HepG2 (cell line): ENCODE data around the gene PMM2.

Experiments used
- ARNTL ChIP-seq: sonication (generic); formaldehyde crosslinking; IDR thresholded peaks from 2 replicates; pipeline ENCODE4 v1.4.0; 2020; ENCODE audit warnings: mild to moderate bottlenecking, missing genetic modification reagents
- HMG20A ChIP-seq: IDR thresholded peaks from 2 replicates; pipeline ENCODE4 v1.6.1; 2016; ENCODE audit warnings: borderline replicate concordance
- MED1 ChIP-seq: sonication (generic); formaldehyde crosslinking; IDR thresholded peaks from 2 replicates; pipeline ENCODE4 v1.4.0; 2020; ENCODE audit warnings: missing genetic modification reagents
- PCBP2 ChIP-seq: fragments of 200-400 bp; formaldehyde crosslinking; optimal IDR thresholded peaks from 2 replicates; pipeline ENCODE3; 2018; ENCODE audit warnings: low read length, low read depth; ENCODE audit not compliant: poor library complexity, severe bottlenecking
- RNF2 ChIP-seq: fragments of 450-650 bp; conservative IDR thresholded peaks from 2 replicates; pipeline ENCODE4 v1.6.1; 2016; ENCODE audit warnings: low read depth
- RXRA ChIP-seq: sonication (generic); formaldehyde crosslinking; IDR thresholded peaks from 2 replicates; pipeline ENCODE4 v1.5.1; 2020; ENCODE audit warnings: missing genetic modification reagents
- ZNF329 ChIP-seq: sonication (generic); formaldehyde crosslinking; IDR thresholded peaks from 2 replicates; pipeline ENCODE4 v1.9.0; 2021; ENCODE audit warnings: low read depth, mild to moderate bottlenecking, missing genetic modification reagents
- ZNF652 ChIP-seq: IDR thresholded peaks from 2 replicates; pipeline ENCODE4 v1.6.1; 2016; ENCODE audit warnings: low read depth, borderline replicate concordance
- ZZZ3 ChIP-seq: sonication (generic); formaldehyde crosslinking; IDR thresholded peaks from 2 replicates; pipeline ENCODE4 v1.4.0; 2020; ENCODE audit warnings: missing genetic modification reagents, mild to moderate bottlenecking, borderline replicate concordance
- TF ChIP-seq, protein P1 (sequence below): sonication (generic); formaldehyde crosslinking; IDR thresholded peaks from 2 replicates; pipeline ENCODE4 v1.5.0; 2020; ENCODE audit warnings: mild to moderate bottlenecking, missing genetic modification reagents, moderate library complexity
- TF ChIP-seq, protein P2 (sequence below): sonication (generic); formaldehyde crosslinking; IDR thresholded peaks from 2 replicates; pipeline ENCODE4 v1.5.0; 2020; ENCODE audit warnings: missing genetic modification reagents
- TF ChIP-seq, protein P3 (sequence below): sonication (generic); formaldehyde crosslinking; IDR thresholded peaks from 2 replicates; pipeline ENCODE4 v1.9.0; 2021; ENCODE audit warnings: missing genetic modification reagents, borderline replicate concordance
- TF ChIP-seq, protein P4 (sequence below): sonication (generic); formaldehyde crosslinking; IDR thresholded peaks from 2 replicates; pipeline ENCODE4 v1.8.1; 2023; ENCODE audit warnings: mild to moderate bottlenecking, missing genetic modification reagents

DNA sequence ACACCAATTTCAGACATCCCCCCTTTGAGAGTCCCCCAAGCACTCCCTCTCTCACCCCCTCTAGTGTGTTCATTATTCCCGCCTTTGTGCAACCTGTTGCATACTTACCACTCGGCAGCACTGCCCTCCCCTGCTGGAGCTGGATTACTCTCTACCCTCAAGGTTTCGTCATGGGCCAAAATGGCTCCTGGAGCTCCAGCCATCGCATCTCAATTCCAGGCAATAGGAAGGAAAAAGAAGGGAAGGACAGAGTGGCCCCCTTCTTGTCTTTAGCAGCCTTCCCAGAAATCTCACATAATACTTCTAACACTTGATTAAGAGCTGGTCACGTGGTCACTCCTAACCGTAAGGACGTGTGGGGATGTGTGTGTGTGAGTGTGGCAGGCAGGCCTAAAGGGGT is 20.4 kb upstream of the PMM2 start:
- TF ChIP-seq, protein P1, sequence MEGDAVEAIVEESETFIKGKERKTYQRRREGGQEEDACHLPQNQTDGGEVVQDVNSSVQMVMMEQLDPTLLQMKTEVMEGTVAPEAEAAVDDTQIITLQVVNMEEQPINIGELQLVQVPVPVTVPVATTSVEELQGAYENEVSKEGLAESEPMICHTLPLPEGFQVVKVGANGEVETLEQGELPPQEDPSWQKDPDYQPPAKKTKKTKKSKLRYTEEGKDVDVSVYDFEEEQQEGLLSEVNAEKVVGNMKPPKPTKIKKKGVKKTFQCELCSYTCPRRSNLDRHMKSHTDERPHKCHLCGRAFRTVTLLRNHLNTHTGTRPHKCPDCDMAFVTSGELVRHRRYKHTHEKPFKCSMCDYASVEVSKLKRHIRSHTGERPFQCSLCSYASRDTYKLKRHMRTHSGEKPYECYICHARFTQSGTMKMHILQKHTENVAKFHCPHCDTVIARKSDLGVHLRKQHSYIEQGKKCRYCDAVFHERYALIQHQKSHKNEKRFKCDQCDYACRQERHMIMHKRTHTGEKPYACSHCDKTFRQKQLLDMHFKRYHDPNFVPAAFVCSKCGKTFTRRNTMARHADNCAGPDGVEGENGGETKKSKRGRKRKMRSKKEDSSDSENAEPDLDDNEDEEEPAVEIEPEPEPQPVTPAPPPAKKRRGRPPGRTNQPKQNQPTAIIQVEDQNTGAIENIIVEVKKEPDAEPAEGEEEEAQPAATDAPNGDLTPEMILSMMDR = no peak
- TF ChIP-seq, protein P2, sequence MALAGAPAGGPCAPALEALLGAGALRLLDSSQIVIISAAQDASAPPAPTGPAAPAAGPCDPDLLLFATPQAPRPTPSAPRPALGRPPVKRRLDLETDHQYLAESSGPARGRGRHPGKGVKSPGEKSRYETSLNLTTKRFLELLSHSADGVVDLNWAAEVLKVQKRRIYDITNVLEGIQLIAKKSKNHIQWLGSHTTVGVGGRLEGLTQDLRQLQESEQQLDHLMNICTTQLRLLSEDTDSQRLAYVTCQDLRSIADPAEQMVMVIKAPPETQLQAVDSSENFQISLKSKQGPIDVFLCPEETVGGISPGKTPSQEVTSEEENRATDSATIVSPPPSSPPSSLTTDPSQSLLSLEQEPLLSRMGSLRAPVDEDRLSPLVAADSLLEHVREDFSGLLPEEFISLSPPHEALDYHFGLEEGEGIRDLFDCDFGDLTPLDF (CRISPR knock-in tag) = no peak
- no peak for TF ChIP-seq RXRA (CRISPR knock-in tag)
- no peak for TF ChIP-seq ARNTL (CRISPR knock-in tag)
- TF ChIP-seq ZZZ3 (CRISPR knock-in tag) = no peak
- TF ChIP-seq, protein P3, sequence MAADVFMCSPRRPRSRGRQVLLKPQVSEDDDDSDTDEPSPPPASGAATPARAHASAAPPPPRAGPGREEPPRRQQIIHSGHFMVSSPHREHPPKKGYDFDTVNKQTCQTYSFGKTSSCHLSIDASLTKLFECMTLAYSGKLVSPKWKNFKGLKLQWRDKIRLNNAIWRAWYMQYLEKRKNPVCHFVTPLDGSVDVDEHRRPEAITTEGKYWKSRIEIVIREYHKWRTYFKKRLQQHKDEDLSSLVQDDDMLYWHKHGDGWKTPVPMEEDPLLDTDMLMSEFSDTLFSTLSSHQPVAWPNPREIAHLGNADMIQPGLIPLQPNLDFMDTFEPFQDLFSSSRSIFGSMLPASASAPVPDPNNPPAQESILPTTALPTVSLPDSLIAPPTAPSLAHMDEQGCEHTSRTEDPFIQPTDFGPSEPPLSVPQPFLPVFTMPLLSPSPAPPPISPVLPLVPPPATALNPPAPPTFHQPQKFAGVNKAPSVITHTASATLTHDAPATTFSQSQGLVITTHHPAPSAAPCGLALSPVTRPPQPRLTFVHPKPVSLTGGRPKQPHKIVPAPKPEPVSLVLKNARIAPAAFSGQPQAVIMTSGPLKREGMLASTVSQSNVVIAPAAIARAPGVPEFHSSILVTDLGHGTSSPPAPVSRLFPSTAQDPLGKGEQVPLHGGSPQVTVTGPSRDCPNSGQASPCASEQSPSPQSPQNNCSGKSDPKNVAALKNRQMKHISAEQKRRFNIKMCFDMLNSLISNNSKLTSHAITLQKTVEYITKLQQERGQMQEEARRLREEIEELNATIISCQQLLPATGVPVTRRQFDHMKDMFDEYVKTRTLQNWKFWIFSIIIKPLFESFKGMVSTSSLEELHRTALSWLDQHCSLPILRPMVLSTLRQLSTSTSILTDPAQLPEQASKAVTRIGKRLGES (CRISPR knock-in tag) = no peak
- no peak for TF ChIP-seq MED1 (CRISPR knock-in tag)
- no peak for TF ChIP-seq RNF2
- TF ChIP-seq ZNF652 = no peak
- TF ChIP-seq, protein P4, sequence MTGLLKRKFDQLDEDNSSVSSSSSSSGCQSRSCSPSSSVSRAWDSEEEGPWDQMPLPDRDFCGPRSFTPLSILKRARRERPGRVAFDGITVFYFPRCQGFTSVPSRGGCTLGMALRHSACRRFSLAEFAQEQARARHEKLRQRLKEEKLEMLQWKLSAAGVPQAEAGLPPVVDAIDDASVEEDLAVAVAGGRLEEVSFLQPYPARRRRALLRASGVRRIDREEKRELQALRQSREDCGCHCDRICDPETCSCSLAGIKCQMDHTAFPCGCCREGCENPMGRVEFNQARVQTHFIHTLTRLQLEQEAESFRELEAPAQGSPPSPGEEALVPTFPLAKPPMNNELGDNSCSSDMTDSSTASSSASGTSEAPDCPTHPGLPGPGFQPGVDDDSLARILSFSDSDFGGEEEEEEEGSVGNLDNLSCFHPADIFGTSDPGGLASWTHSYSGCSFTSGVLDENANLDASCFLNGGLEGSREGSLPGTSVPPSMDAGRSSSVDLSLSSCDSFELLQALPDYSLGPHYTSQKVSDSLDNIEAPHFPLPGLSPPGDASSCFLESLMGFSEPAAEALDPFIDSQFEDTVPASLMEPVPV (CRISPR knock-in tag) = no peak
- no peak for TF ChIP-seq PCBP2
- TF ChIP-seq HMG20A (CRISPR knock-in tag) = no peak
- no peak for TF ChIP-seq ZNF329 (CRISPR knock-in tag)
